ENCODE data around the gene KLF14.
"Not testable (repeated sequence)": the region's sequence is repeated elsewhere in the genome, so short reads cannot be mapped to it uniquely, and the experiment has no call there.

KLF14 gene

GRCh38 chr7:130733931-130734814 is at the start of gene KLF14:
Gene KLF14, minus strand, starts transcription at chr7:130734207. Its CDS starts 174 bp downstream, at chr7:130734033.
- TF ChIP-seq CTCF (IDR thresholded peaks at IDR 0.05): no peak
- peak; percentile 64 for DNase-seq
- H3K4me3 Mint-ChIP-seq: peak within 1 kb of the TSS; percentile 87
- H3K4me1 Mint-ChIP-seq: peaks cover 6% of the 10 kb centered on the region
- no peak within 1 kb of the TSS for H3K27ac Mint-ChIP-seq
- peaks cover 87% of the 10 kb centered on the region for H3K27me3 Mint-ChIP-seq (ENCODE audit: low read depth, poor library complexity)
- peaks cover 42% of the 10 kb centered on the region for H3K9me3 Mint-ChIP-seq
- H3K36me3 Mint-ChIP-seq (ENCODE audit: low read depth): peaks cover 21% of the 10 kb centered on the region

GRCh38 chr7:130781346-130781745 is 47.3 kb upstream of the KLF14 start:
- no peak overlapping the region for H3K27ac Mint-ChIP-seq
- no peaks in the 10 kb centered on the region for H3K36me3 Mint-ChIP-seq (ENCODE audit: low read depth)
- TF ChIP-seq CTCF (IDR thresholded peaks at IDR 0.05): no peak
- no peak overlapping the region for H3K4me3 Mint-ChIP-seq
- H3K4me1 Mint-ChIP-seq: no peaks in the 10 kb centered on the region
- peaks cover 14% of the 10 kb centered on the region for H3K27me3 Mint-ChIP-seq (ENCODE audit: low read depth, poor library complexity)
- H3K9me3 Mint-ChIP-seq: peaks cover 10% of the 10 kb centered on the region
- no peak for DNase-seq

- Mint-ChIP-seq H3K27ac (no peak overlapping the region), H3K4me3 (no peak overlapping the region), H3K36me3 (ENCODE audit: low read depth) (peaks cover 2% of the 10 kb centered on the region), H3K27me3 (ENCODE audit: low read depth, poor library complexity) (peaks cover 14% of the 10 kb centered on the region), H3K9me3 (peaks cover 22% of the 10 kb centered on the region), H3K4me1 (no peaks in the 10 kb centered on the region)
- TF ChIP-seq CTCF (IDR thresholded peaks at IDR 0.05): no peak
- no peak for DNase-seq
Measured at GRCh38 chr7:130777426-130777825, 43.4 kb upstream of the KLF14 start.

GRCh38 chr7:130772456-130772855 is 38.4 kb upstream of the KLF14 start:
- H3K4me3 Mint-ChIP-seq; H3K4me1 Mint-ChIP-seq; DNase-seq; H3K27me3 Mint-ChIP-seq (ENCODE audit: low read depth, poor library complexity); H3K27ac Mint-ChIP-seq: not testable (repeated sequence)
- H3K36me3 Mint-ChIP-seq (ENCODE audit: low read depth): peaks cover 13% of the 10 kb centered on the region
- peaks cover 57% of the 10 kb centered on the region for H3K9me3 Mint-ChIP-seq

- no peak overlapping the region for H3K4me3 Mint-ChIP-seq
- no peaks in the 10 kb centered on the region for H3K4me1 Mint-ChIP-seq
- DNase-seq: no peak
- H3K36me3 Mint-ChIP-seq (ENCODE audit: low read depth): peaks cover 13% of the 10 kb centered on the region
- no peak overlapping the region for H3K27ac Mint-ChIP-seq
- H3K9me3 Mint-ChIP-seq: peaks cover 87% of the 10 kb centered on the region
- peaks cover 2% of the 10 kb centered on the region for H3K27me3 Mint-ChIP-seq (ENCODE audit: low read depth, poor library complexity)
- TF ChIP-seq CTCF (IDR thresholded peaks at IDR 0.05): no peak
Measured at GRCh38 chr7:130768854-130769253, 34.8 kb upstream of the KLF14 start.

GRCh38 chr7:130764569-130764968 is 30.6 kb upstream of the KLF14 start:
- H3K9me3 Mint-ChIP-seq: peaks cover 47% of the 10 kb centered on the region
- H3K27me3 Mint-ChIP-seq (ENCODE audit: low read depth, poor library complexity); H3K4me1 Mint-ChIP-seq; H3K36me3 Mint-ChIP-seq (ENCODE audit: low read depth); H3K4me3 Mint-ChIP-seq; DNase-seq; H3K27ac Mint-ChIP-seq: not testable (repeated sequence)

Measured in nephron progenitor cell (in vitro differentiated cells).